BJ (cell line): ENCODE results near the gene STRAP. TPM values are rescaled to one million over a fixed set of nuclear protein-coding genes. Genes with fewer than 3 reads are reported as not detected.
"Not testable (repeated sequence)": the region's sequence is repeated elsewhere in the genome, so short reads cannot be mapped to it uniquely, and the experiment has no call there.

Experiments used
- CTCF ChIA-PET: fragments of 350-600 bp; formaldehyde crosslinking; extraction: SDS; loops from one replicate; lab custom pipeline; 2021; ENCODE audit warnings: antibody characterized with exemption, inconsistent platforms; lab: Yijun Ruan, JAX
- POLR2A ChIA-PET: fragments of 300-600 bp; sonication (Branson Sonifier 250); formaldehyde crosslinking; extraction: SDS; loops from one replicate; lab custom pipeline; 2021; ENCODE audit warnings: antibody characterized with exemption; lab: Charles Lee
- DNase-seq: peaks from one replicate; pipeline ENCODE4 v3.0.0-alpha.2; 2011; ENCODE audit warnings: low read depth
- H3K27me3 ChIP-seq: 2 replicates; pipeline ENCODE4 v1.6.0; 2011; ENCODE audit warnings: low read length; ENCODE audit not compliant: control insufficient read depth, insufficient read depth
- H3K36me3 ChIP-seq: 2 replicates; pipeline ENCODE4 v1.5.1; 2011; ENCODE audit warnings: low read length; ENCODE audit not compliant: control insufficient read depth, insufficient read depth
- H3K4me3 ChIP-seq: 2 replicates; pipeline ENCODE4 v1.5.1; 2011; ENCODE audit warnings: low read depth, mild to moderate bottlenecking, control low read depth, low read length
- CTCF ChIP-seq: IDR thresholded peaks from 2 replicates; pipeline ENCODE4 v1.5.1; 2011; ENCODE audit warnings: low read depth, mild to moderate bottlenecking, control low read depth, inconsistent platforms, low read length, moderate library complexity; ENCODE audit not compliant: insufficient read depth
- polyA plus RNA-seq: library from polyadenylated mRNA; depleted of rRNA; stranded (reverse); fragments of >200 nt; gene quantifications from 2 replicates; pipeline ENCODE4 v1.2.3, GENCODE V29; 2011

Gene STRAP
- polyA plus RNA-seq, 1 experiment: 54.1 TPM

DNA sequence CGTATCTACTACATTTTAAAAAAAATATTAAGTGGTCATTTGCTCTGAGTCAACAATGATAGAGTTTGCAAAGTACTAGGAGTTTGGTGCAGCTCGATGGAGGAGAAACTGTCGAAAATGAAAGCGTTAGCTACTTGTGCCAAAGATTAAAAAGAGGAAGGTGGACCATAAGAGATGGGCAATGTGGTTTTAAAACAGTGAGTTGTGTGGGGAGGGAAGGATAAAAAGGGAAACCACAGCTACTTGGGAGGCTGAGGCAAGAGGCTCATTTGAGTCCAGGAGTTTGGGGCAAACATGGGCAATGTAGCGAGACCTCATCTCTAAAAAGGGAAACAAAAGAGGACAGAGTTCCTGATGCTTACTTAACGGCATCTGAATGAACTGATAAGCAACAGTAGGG lies 18.2 kb upstream of the STRAP start:
- Histone ChIP-seq H3K36me3 (no peaks in the 10 kb centered on the region), H3K4me3 (no peak overlapping the region), H3K27me3 (no peaks in the 10 kb centered on the region)
- no peak for DNase-seq
- no peak for TF ChIP-seq CTCF
- CTCF ChIA-PET: interaction anchor here (0.8 to 2.3 kb wide), 2 partner anchors 68 to 274 kb away, joined by 3 to 8 read pairs; no protein-coding TSS in a partner anchor
- POLR2A ChIA-PET: no interaction called here

GRCh38 chr12:15868186-15868585 lies 14.0 kb upstream of the STRAP start:
- ChIA-PET CTCF (no interaction called here), POLR2A (no interaction called here)
- Histone ChIP-seq H3K36me3 (no peaks in the 10 kb centered on the region), H3K27me3 (no peaks in the 10 kb centered on the region), H3K4me3 (no peak overlapping the region)
- no peak for DNase-seq
- TF ChIP-seq CTCF: no peak

- POLR2A ChIA-PET: interaction anchor here (0.6 kb wide), 1 partner anchor 340 kb away, joined by 4 read pairs; no protein-coding TSS in a partner anchor
Measured at GRCh38 chr12:15873556-15873955, 8.6 kb upstream of the STRAP start.

DNA sequence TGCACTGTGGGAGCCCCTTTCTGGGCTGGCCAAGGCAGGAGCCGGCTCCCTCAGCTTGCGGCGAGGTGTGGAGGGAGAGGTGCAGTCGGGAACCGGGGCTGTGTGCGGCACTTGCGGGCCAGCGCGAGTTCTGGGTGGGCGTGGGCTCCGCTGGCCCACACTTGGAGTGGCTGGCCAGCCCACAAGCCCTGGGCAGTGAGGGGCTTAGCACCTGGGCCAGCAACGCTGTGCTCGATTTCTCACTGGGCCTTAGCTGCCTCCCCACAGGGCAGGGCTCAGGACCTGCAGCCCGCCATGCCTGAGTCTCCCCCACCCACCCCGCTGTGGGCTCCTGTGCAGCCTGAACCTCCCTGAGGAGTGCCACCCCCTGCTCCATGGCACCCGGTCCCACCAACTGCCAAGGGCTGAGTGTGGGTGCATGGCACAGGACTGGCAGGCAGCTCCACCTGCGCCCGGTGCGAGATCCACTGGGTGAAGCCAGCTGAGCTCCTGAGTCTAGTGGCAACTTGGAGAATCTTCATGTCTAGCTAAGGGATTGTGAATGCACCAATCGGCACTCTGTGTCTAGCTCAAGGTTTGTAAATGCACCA lies 7.5 kb upstream of the STRAP start:
- H3K27me3 ChIP-seq, DNase-seq, H3K36me3 ChIP-seq, H3K4me3 ChIP-seq, POLR2A ChIA-PET: not testable (repeated sequence)
- CTCF ChIA-PET: interaction anchor here (0.6 to 1.6 kb wide), 2 partner anchors 8 to 1174 kb away, joined by 3 to 4 read pairs; no protein-coding TSS in a partner anchor

More at GRCh38 chr12:15873556-15873955, 8.6 kb upstream of the STRAP start:
- Histone ChIP-seq H3K27me3 (no peaks in the 10 kb centered on the region), H3K36me3 (no peaks in the 10 kb centered on the region), H3K4me3 (no peak overlapping the region)
- DNase-seq: no peak
- no peak for TF ChIP-seq CTCF
- CTCF ChIA-PET: interaction anchor here (1.4 kb wide), 1 partner anchor 18 kb away, joined by 3 read pairs; no protein-coding TSS in a partner anchor

GRCh38 chr12:15875863-15876262 lies 6.3 kb upstream of the STRAP start:
- Histone ChIP-seq H3K36me3 (no peaks in the 10 kb centered on the region), H3K27me3 (no peaks in the 10 kb centered on the region), H3K4me3 (no peak overlapping the region)
- CTCF ChIA-PET: interaction anchor here (1.6 kb wide), 1 partner anchor 9 kb away, joined by 4 read pairs; no protein-coding TSS in a partner anchor
- POLR2A ChIA-PET: no interaction called here
- no peak for DNase-seq
- no peak for TF ChIP-seq CTCF

DNA sequence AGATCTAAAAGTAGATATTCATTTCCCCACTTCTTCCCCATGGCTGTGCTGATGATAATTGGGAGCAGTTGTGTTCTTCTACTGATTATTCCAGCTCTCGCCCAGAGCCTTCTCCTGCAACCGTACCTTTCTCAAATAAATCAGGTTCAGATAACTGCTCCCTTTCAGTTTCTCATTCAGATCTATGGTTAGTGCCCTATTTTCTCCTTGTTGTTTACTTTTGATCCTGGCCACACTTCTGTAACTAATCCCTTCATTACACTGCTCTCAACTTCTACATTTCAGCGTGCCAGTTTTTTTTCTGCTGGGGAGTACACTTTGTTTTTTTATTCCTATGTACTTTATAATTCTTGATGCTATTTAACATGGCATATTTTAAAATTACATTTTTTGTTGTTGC lies 2.8 kb upstream of the STRAP start:
- Histone ChIP-seq H3K4me3 (no peak overlapping the region), H3K36me3 (no peaks in the 10 kb centered on the region), H3K27me3 (no peaks in the 10 kb centered on the region)
- no peak for DNase-seq
- TF ChIP-seq CTCF: no peak
- CTCF ChIA-PET: no interaction called here
- POLR2A ChIA-PET: no interaction called here
